Endodermal cell (in vitro differentiated cells): ENCODE results near the gene ZSCAN4. TPM values are rescaled to one million over a fixed set of nuclear protein-coding genes. Genes with fewer than 3 reads are reported as not detected.

Source experiments
- DNase-seq: peaks from one replicate; pipeline ENCODE4 v3.0.0-alpha.2; 2017
- H3K27ac ChIP-seq: 2 replicates; pipeline ENCODE4 v1.5.1; 2013; ENCODE audit warnings: mild to moderate bottlenecking, low read depth, low read length, moderate library complexity
- H3K27me3 ChIP-seq: 2 replicates; pipeline ENCODE4 v1.6.1; 2013; ENCODE audit warnings: mild to moderate bottlenecking, low read length, moderate library complexity; ENCODE audit not compliant: insufficient read depth, control insufficient read depth, poor library complexity, severe bottlenecking
- H3K36me3 ChIP-seq: 2 replicates; pipeline ENCODE4 v1.7.0; 2013; ENCODE audit warnings: mild to moderate bottlenecking, low read length, moderate library complexity; ENCODE audit not compliant: control insufficient read depth, insufficient read depth
- H3K4me1 ChIP-seq: one replicate; pipeline ENCODE4 v1.7.0; 2013; ENCODE audit warnings: low read length; ENCODE audit not compliant: control insufficient read depth, insufficient read depth
- H3K4me3 ChIP-seq: 2 replicates; pipeline ENCODE4 v1.5.1; 2013; ENCODE audit warnings: mild to moderate bottlenecking, low read length, moderate library complexity
- H3K9ac ChIP-seq: 2 replicates; pipeline ENCODE4 v1.6.1; 2013; ENCODE audit warnings: mild to moderate bottlenecking, low read length, moderate library complexity; ENCODE audit not compliant: poor library complexity, severe bottlenecking; ENCODE audit errors: extremely low read depth
- H3K9me3 ChIP-seq: 2 replicates; pipeline ENCODE4 v1.6.1; 2013; ENCODE audit warnings: mild to moderate bottlenecking, low read length, moderate library complexity; ENCODE audit not compliant: control insufficient read depth
- H3K27ac Mint-ChIP-seq: 2 replicates; pipeline ENCODE4 v1.8.0; 2020; ENCODE audit warnings: mixed read lengths
- H3K27me3 Mint-ChIP-seq: 2 replicates; pipeline ENCODE4 v1.8.0; 2021; ENCODE audit warnings: mild to moderate bottlenecking, mixed read lengths; ENCODE audit not compliant: insufficient read depth
- H3K36me3 Mint-ChIP-seq: 2 replicates; pipeline ENCODE4 v1.8.0; 2020; ENCODE audit warnings: low read depth, mixed read lengths
- H3K4me1 Mint-ChIP-seq: 2 replicates; pipeline ENCODE4 v1.8.0; 2020; ENCODE audit warnings: mixed read lengths
- H3K4me3 Mint-ChIP-seq: 2 replicates; pipeline ENCODE4 v1.8.0; 2020; ENCODE audit warnings: mild to moderate bottlenecking, moderate library complexity, mixed read lengths
- H3K9me3 Mint-ChIP-seq: 2 replicates; pipeline ENCODE4 v1.8.0; 2020; ENCODE audit warnings: mild to moderate bottlenecking, mixed read lengths
- WGBS, 2 experiments: methylation state at CpG; one replicate each; pipeline versions ENCODE4 v1.1.5 to v1.1.7; 2013; ENCODE audit warnings: missing lambda C conversion rate in 2 of 2, mixed read lengths in 1 of 2; ENCODE audit not compliant: insufficient coverage in 1 of 2, insufficient read length in 1 of 2; 5-methylcytosine and 5-hydroxymethylcytosine counted together
- long read RNA-seq, 4 experiments: library from polyadenylated mRNA in 2 of 4; library from RNA in 1 of 4; library from capped mRNA in 1 of 4; stranded (forward) in 3 of 4; unstranded in 1 of 4; transcript quantifications; one replicate each; pipeline ENCODE4 v2.0.0, GENCODE V29; 2020 to 2021; ENCODE audit warnings: inconsistent platforms in 1 of 4
- polyA plus RNA-seq, 2 experiments: library from polyadenylated mRNA; stranded (reverse); fragments of 50-300 nt; gene quantifications; one replicate each; pipeline ENCODE4 v1.2.3, GENCODE V29; 2013
- total RNA-seq, 2 donors: library from RNA; stranded (reverse); fragmentation: NEBNext Ultra II Directional in 1 of 2; extraction: Animal tissue kit (Norgen Biotek cat#: 25700) in 1 of 2; gene quantifications; 2 replicates in 1 of 2; 3 replicates in 1 of 2; pipeline ENCODE4 v1.2.1, GENCODE V29; 2021
- TF ChIP-seq, protein P1 (sequence below): fragments of 200-600 bp; sonication (generic); conservative IDR thresholded peaks from 2 replicates; pipeline ENCODE4 v1.5.0; 2021; ENCODE audit warnings: antibody characterized with exemption, mild to moderate bottlenecking

ZSCAN4 gene, protein sequence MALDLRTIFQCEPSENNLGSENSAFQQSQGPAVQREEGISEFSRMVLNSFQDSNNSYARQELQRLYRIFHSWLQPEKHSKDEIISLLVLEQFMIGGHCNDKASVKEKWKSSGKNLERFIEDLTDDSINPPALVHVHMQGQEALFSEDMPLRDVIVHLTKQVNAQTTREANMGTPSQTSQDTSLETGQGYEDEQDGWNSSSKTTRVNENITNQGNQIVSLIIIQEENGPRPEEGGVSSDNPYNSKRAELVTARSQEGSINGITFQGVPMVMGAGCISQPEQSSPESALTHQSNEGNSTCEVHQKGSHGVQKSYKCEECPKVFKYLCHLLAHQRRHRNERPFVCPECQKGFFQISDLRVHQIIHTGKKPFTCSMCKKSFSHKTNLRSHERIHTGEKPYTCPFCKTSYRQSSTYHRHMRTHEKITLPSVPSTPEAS
- total RNA-seq = not detected
- polyA plus RNA-seq (2013, experiment 1 of 2) = not detected
- polyA plus RNA-seq (2013, experiment 2 of 2) = not detected
- long read RNA-seq, experiment 1 = 0 reads
- long read RNA-seq, experiment 2 = 0 reads
- long read RNA-seq, experiment 3 = 0 reads
- long read RNA-seq, experiment 4 = 0 reads

DNA sequence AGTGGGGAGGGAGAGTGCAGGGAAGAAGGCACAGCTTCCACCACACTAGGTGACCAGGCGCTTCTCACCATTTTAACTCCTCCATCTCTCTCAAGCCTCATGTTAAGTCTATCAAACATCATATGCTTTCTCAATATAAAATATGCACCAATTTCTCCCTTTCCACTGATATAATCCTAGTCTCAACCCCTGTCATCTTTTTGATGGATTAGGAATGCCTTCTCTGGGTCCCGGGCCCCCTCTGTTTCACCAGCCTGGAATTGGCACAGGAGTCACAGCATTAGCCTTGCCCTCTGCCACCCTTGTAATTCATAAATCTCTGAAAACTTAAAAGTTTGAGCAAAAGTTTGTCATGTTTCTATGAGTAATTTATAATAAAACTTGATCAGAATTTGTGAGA is at the start of gene ZSCAN4:
ZSCAN4 (plus strand) TSS at position 301 of the 400 bp plus-strand sequence. CDS start 7,211 bp downstream, outside the sequence.
- Histone ChIP-seq H3K9me3 (no peaks in the 10 kb centered on the region), H3K27ac (no peak within 1 kb of the TSS), H3K4me1 (no peaks in the 10 kb centered on the region), H3K36me3 (no peaks in the 10 kb centered on the region), H3K27me3 (peaks cover 23% of the 10 kb centered on the region), H3K4me3 (no peak within 1 kb of the TSS), H3K9ac (no peak within 1 kb of the TSS)
- DNase-seq = no peak
- Mint-ChIP-seq H3K4me3 (no peak within 1 kb of the TSS), H3K9me3 (no peaks in the 10 kb centered on the region), H3K4me1 (no peaks in the 10 kb centered on the region), H3K27ac (no peak within 1 kb of the TSS), H3K27me3 (peaks cover 25% of the 10 kb centered on the region), H3K36me3 (no peaks in the 10 kb centered on the region)
- 88% methylated on average over 2 of the region's 2 CpGs; no CpG with 5 or more reads in 1 of the 2 experiments for WGBS, 2 experiments
- TF ChIP-seq, protein P1, sequence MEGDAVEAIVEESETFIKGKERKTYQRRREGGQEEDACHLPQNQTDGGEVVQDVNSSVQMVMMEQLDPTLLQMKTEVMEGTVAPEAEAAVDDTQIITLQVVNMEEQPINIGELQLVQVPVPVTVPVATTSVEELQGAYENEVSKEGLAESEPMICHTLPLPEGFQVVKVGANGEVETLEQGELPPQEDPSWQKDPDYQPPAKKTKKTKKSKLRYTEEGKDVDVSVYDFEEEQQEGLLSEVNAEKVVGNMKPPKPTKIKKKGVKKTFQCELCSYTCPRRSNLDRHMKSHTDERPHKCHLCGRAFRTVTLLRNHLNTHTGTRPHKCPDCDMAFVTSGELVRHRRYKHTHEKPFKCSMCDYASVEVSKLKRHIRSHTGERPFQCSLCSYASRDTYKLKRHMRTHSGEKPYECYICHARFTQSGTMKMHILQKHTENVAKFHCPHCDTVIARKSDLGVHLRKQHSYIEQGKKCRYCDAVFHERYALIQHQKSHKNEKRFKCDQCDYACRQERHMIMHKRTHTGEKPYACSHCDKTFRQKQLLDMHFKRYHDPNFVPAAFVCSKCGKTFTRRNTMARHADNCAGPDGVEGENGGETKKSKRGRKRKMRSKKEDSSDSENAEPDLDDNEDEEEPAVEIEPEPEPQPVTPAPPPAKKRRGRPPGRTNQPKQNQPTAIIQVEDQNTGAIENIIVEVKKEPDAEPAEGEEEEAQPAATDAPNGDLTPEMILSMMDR = no peak

DNA sequence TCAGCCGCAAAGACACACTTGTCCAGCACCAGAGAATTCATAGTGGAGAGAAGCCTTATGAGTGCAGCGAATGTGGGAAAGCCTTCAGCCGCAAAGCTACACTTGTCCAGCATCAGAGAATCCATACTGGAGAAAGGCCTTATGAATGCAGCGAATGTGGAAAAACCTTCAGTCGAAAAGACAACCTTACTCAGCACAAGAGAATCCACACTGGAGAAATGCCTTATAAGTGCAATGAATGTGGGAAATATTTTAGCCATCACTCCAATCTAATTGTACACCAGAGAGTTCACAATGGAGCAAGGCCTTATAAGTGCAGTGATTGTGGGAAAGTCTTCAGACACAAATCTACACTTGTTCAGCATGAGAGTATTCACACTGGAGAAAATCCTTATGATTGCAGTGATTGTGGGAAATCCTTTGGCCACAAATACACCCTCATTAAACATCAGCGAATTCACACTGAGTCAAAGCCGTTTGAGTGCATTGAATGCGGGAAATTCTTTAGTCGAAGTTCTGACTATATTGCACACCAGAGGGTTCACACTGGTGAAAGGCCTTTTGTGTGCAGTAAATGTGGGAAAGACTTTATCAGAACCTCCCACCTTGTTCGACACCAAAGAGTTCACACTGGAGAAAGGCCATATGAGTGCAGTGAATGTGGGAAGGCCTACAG is 47.9 kb upstream of the ZSCAN4 start:
- 97 to 98% methylated on average over 8 to 10 of the region's 10 CpGs for WGBS, 2 experiments
- Histone ChIP-seq H3K4me3 (peak overlapping the region; percentile 87), H3K27ac (no peak overlapping the region)

DNA sequence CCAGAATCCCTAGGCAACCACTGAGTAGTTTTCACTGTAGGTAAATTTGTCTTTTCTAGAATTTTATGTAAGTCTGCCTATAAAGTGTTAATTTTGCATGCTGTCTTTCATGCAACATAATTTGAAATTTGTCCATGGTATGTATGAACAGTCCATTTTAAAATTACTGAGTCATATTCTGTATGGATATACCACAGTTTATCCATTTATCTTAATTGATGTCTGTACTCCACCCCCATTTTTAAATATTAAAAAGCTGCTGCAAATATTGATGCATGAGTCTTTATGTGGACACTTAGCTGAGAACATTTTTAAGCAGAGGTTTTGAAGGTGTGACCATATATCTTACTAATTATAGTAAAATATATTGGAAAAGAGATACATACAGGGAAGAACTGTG is 45.6 kb upstream of the ZSCAN4 start:
- Mint-ChIP-seq H3K4me1 (no peaks in the 10 kb centered on the region), H3K27ac (no peak overlapping the region), H3K36me3 (peaks cover 82% of the 10 kb centered on the region), H3K4me3 (no peak overlapping the region), H3K9me3 (peaks cover 96% of the 10 kb centered on the region), H3K27me3 (peaks cover 4% of the 10 kb centered on the region)
- Histone ChIP-seq H3K9me3 (peaks cover 84% of the 10 kb centered on the region), H3K4me1 (no peaks in the 10 kb centered on the region), H3K27me3 (no peaks in the 10 kb centered on the region), H3K36me3 (peaks cover 82% of the 10 kb centered on the region), H3K9ac (no peak overlapping the region), H3K4me3 (peak overlapping the region; percentile 87), H3K27ac (no peak overlapping the region)
- TF ChIP-seq, protein P1 = no peak
- DNase-seq = no peak

More for the DNA sequence above, 47.9 kb upstream of the ZSCAN4 start:
- H3K36me3 Mint-ChIP-seq = peaks cover 100% of the 10 kb centered on the region
- no peaks in the 10 kb centered on the region for H3K4me1 Mint-ChIP-seq
- Histone ChIP-seq H3K9me3 (peaks cover 100% of the 10 kb centered on the region), H3K27me3 (no peaks in the 10 kb centered on the region), H3K36me3 (peaks cover 96% of the 10 kb centered on the region), H3K9ac (no peak overlapping the region), H3K4me1 (no peaks in the 10 kb centered on the region)
- peaks cover 4% of the 10 kb centered on the region for H3K27me3 Mint-ChIP-seq
- H3K27ac Mint-ChIP-seq = no peak overlapping the region
- no peak for DNase-seq
- H3K9me3 Mint-ChIP-seq = peaks cover 100% of the 10 kb centered on the region
- TF ChIP-seq, protein P1 = no peak
- no peak overlapping the region for H3K4me3 Mint-ChIP-seq
